Breast epithelium (tissue), 3 donors: ENCODE results near the gene AMD1.

Experiments
- POLR2A ChIP-seq: fragments of 450-650 bp; IDR thresholded peaks from one replicate; pipeline ENCODE4 v1.6.1; 2016; ENCODE audit warnings: antibody characterized with exemption, mild to moderate bottlenecking, moderate library complexity
- TF ChIP-seq, protein P1 (sequence below), 3 donors: fragments of 450-650 bp; IDR thresholded peaks; one replicate each; pipeline ENCODE4 v1.5.1; 2016 to 2017; ENCODE audit warnings: antibody characterized with exemption in 3 of 3, mild to moderate bottlenecking in 3 of 3, moderate library complexity in 3 of 3

DNA sequence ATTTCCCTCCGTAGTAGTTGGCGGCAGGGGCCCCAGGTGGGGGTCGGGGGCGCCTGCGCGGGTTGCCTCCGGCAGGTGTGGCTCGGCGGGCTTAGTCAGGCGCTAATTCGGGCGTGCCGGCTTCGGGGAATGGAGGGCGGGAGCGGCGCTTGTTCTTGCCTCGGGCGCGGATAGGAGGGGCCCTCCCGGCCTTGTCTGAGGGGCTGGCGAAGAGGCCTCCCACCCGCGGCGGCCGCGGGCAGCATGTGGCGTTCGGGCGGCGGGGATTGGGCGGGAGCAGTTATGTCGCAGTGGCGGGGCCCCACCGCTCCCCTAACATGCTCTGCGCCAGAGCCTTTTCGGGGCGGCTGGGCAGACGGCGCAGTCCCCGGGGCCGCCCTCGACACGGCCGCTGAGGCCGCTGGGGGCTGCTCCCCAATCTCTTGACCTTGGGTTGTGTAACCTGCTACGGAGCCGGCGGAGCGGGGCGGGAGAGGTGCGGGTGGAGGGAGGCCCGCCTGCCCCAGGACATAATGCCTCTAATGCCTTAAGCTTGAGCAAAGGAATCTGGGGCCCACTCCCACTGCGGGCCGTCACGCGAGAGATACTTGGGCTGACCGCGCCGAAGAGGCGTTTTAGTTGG is 1.1 kb downstream of the AMD1 start:
- no peak for TF ChIP-seq POLR2A
- TF ChIP-seq, protein P1, sequence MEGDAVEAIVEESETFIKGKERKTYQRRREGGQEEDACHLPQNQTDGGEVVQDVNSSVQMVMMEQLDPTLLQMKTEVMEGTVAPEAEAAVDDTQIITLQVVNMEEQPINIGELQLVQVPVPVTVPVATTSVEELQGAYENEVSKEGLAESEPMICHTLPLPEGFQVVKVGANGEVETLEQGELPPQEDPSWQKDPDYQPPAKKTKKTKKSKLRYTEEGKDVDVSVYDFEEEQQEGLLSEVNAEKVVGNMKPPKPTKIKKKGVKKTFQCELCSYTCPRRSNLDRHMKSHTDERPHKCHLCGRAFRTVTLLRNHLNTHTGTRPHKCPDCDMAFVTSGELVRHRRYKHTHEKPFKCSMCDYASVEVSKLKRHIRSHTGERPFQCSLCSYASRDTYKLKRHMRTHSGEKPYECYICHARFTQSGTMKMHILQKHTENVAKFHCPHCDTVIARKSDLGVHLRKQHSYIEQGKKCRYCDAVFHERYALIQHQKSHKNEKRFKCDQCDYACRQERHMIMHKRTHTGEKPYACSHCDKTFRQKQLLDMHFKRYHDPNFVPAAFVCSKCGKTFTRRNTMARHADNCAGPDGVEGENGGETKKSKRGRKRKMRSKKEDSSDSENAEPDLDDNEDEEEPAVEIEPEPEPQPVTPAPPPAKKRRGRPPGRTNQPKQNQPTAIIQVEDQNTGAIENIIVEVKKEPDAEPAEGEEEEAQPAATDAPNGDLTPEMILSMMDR (IDR thresholded peaks at IDR 0.05) = no peak
